Immature natural killer cell (primary cell): ENCODE results near the gene AIFM3. TPM values are rescaled to one million over a fixed set of nuclear protein-coding genes. Genes with fewer than 3 reads are reported as not detected.
"Not testable (repeated sequence)": the region's sequence is repeated elsewhere in the genome, so short reads cannot be mapped to it uniquely, and the experiment has no call there.

ENCODE experiments used
- DNase-seq, 3 donors: peaks; one replicate each; pipeline ENCODE4 v3.0.0; 2022; ENCODE audit warnings: mixed read lengths in 1 of 3
- H3K27ac Mint-ChIP-seq, 6 donors: one replicate each; pipeline ENCODE4 v1.8.0; 2020; ENCODE audit warnings: mixed read lengths in 6 of 6, mild to moderate bottlenecking in 5 of 6, inconsistent platforms in 4 of 6, moderate library complexity in 3 of 6
- H3K27me3 Mint-ChIP-seq, 3 donors: one replicate each; pipeline ENCODE4 v1.8.0; 2020 to 2021; ENCODE audit warnings: low read depth in 3 of 3, mild to moderate bottlenecking in 3 of 3, mixed read lengths in 3 of 3, moderate library complexity in 3 of 3, inconsistent platforms in 1 of 3
- H3K36me3 Mint-ChIP-seq, 3 donors: one replicate each; pipeline ENCODE4 v1.8.0; 2020; ENCODE audit warnings: mixed read lengths in 3 of 3, inconsistent platforms in 2 of 3, mild to moderate bottlenecking in 2 of 3
- H3K4me1 Mint-ChIP-seq, 2 donors: one replicate each; pipeline ENCODE4 v1.8.0; 2020; ENCODE audit warnings: inconsistent platforms in 2 of 2, mild to moderate bottlenecking in 2 of 2, mixed read lengths in 2 of 2, moderate library complexity in 1 of 2
- H3K4me3 Mint-ChIP-seq, 5 donors: one replicate each; pipeline ENCODE4 v1.8.0; 2020; ENCODE audit warnings: mild to moderate bottlenecking in 5 of 5, mixed read lengths in 5 of 5, inconsistent platforms in 3 of 5, moderate library complexity in 3 of 5
- H3K9me3 Mint-ChIP-seq, 6 donors: one replicate each; pipeline ENCODE4 v1.8.0; 2020; ENCODE audit warnings: mild to moderate bottlenecking in 6 of 6, mixed read lengths in 6 of 6, inconsistent platforms in 4 of 6, moderate library complexity in 3 of 6
- polyA plus RNA-seq, 3 donors: library from polyadenylated mRNA; unstranded; fragments of 300-500 nt; fragmentation: Illumina TruSeq; gene quantifications; one replicate each; pipeline ENCODE4 v1.2.3, GENCODE V29; 2021

Gene AIFM3
- polyA plus RNA-seq, 3 donors from 2014 or later = 0.30 to 1.4 TPM; not detected in 1

DNA sequence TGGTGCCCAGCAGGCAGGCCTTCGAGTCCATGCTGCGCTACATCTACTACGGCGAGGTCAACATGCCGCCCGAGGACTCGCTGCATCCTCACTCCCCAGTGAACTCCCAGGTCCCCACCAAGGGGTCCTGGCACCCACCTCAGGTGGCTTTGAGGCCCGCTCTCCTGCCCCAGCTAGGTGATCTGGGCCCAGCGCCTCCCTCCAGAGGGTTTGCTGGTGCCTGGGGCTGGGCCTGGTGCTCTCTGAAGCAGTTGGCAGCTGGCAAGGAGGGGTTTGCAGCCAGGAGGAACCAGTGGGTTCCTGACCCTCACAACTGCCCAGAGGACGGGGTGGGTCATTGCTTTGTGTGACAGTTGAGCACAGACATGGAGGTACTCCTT lies 29.0 kb downstream of the AIFM3 start:
- H3K9me3 Mint-ChIP-seq = no peaks in the 10 kb centered on the region
- no peak for DNase-seq
- H3K27ac Mint-ChIP-seq = no peak overlapping the region
- peaks cover 0 to 2% (median 2%) of the 10 kb centered on the region in 3 donors for H3K27me3 Mint-ChIP-seq
- no peaks in the 10 kb centered on the region for H3K36me3 Mint-ChIP-seq
- no peak overlapping the region for H3K4me3 Mint-ChIP-seq
- H3K4me1 Mint-ChIP-seq = peaks cover 8 to 10% of the 10 kb centered on the region in 2 donors

DNA sequence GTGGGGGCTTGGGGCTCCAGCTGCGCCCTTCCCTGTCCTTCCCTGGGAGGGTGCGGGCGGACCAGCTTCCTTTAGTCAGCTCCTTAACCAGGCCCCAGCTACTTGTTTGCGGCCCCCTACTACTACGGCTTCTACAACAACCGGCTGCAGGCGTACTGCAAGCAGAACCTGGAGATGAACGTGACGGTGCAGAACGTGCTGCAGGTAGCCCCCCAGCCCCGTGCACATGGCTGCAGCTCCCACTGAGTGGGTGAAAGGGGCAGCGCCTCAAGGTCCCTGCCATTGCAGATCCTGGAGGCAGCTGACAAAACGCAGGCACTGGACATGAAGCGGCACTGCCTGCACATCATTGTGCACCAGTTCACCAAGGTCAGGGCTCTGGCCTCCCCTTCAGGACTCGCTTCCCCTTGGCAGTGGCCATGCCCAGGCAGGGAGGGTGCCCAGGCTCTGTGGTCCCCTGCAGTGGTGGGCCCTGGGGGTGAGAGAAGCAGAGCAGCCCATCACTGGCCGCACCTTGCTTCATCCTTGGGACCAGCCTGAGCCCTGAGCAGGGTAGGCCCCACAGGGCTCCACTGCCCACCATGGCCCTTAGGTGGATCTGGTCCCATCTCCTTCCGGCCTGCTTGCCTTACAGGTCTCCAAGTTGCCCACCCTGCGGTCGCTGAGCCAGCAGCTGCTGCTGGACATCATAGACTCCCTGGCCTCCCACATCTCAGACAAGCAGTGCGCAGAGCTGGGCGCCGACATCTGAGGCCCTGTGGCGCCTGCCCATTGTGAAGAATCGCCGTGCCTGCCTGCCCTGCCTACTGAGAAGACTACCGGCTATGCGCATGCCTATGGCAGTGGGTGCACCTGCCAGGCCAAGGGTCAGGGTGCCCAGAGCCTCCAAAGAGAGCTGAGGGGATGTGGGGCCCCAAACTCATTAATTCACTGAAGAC lies 29.8 kb downstream of the AIFM3 start:
- H3K4me1 Mint-ChIP-seq = peaks cover 15 to 17% of the 10 kb centered on the region in 2 donors
- H3K9me3 Mint-ChIP-seq = no peaks in the 10 kb centered on the region
- H3K36me3 Mint-ChIP-seq = no peaks in the 10 kb centered on the region
- H3K27ac Mint-ChIP-seq = no peak overlapping the region
- H3K4me3 Mint-ChIP-seq = no peak overlapping the region
- peaks cover 7 to 9% (median 8%) of the 10 kb centered on the region in 3 donors for H3K27me3 Mint-ChIP-seq
- no peak for DNase-seq

DNA sequence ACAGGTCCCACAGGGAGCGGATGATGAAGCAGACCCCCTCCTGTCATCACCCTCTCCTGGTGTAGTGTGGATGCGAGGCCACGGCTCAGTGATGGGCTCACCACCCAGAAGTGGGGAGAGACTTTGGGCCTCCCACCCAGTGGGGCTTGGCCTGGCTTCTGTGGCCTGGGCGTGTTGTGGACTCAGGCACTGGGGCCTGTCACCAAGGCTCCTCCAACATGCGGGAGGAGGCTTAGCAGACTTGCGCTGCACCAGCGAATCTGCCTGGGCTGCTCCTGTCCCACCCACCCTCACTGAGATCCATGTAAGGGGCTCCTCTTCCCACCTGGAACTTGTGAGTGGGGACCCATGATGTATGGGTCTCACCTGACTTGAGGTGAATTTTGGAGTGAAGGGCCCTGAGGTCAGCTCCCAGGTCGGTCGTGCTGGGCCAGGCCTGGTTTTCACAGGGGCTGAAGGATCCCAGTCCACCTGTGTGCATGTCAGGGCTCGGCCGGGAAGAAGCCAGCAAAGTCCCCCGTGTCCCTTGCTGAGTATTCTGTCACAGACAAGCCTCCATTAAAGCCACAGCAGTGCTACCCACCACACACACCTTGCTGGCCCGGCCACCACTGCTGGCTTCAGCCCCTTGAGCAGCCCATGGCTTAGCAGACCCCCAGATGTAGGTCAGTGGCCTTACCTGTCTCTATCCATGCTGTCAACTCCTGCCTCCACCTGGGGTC lies 30.6 kb downstream of the AIFM3 start:
- Mint-ChIP-seq H3K4me3 (no peak overlapping the region), H3K27me3 (peaks cover 10 to 11% (median 11%) of the 10 kb centered on the region in 3 donors), H3K4me1 (peaks cover 18 to 24% of the 10 kb centered on the region in 2 donors), H3K36me3 (no peaks in the 10 kb centered on the region), H3K9me3 (no peaks in the 10 kb centered on the region), H3K27ac (no peak overlapping the region)
- no peak for DNase-seq

DNA sequence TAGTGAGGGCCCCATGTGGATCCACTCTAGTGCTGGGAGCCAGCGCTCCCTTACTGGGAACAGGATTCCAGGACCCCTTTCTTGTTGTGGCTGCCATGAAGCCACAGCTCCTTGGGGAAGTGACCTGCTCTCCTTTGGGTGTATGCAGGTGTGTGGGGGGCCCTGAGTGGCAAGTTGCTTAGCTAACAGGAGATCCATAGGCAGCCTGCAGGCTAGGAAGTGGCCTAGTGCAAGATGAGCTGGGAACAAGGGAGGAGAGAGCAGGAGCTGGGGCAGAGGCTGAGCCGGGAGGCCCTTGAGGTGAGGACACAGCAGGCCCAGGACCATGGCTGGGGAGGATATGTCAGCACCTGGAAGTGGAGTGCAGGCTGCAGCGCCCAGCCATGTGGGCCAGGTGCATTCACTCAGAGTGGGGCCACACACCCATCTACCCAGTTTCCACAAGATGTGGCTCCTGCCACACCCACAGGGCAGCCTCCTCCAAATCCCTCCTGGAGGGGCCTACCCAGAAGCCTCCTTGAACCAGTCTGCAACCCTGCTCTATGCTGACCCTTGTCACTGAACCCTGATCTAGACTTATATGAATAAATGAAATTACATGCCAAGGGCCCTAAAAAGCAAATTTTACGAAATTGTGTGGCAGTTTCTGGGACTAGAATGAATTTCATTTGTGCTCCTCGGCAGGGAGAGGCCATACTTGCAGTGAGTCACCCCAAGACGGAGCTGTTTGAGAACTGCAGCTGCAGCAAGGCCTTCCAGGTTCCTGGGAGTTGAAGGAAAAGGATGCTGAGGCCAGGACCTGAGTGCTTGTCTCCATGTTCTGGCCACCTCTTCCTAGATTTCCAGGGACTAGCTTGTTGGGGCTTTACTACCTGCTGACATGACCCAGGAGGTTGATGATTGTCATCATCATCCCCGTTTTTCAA lies 31.6 kb downstream of the AIFM3 start:
- Mint-ChIP-seq H3K4me3 (no peak overlapping the region), H3K36me3 (no peaks in the 10 kb centered on the region), H3K9me3 (no peaks in the 10 kb centered on the region), H3K27ac (peak overlapping the region in 3 of 6 donors; percentile 46 to 82 (median 49)), H3K27me3 (peaks cover 10 to 14% (median 11%) of the 10 kb centered on the region in 3 donors), H3K4me1 (peaks cover 27 to 34% of the 10 kb centered on the region in 2 donors)
- no peak for DNase-seq

DNA sequence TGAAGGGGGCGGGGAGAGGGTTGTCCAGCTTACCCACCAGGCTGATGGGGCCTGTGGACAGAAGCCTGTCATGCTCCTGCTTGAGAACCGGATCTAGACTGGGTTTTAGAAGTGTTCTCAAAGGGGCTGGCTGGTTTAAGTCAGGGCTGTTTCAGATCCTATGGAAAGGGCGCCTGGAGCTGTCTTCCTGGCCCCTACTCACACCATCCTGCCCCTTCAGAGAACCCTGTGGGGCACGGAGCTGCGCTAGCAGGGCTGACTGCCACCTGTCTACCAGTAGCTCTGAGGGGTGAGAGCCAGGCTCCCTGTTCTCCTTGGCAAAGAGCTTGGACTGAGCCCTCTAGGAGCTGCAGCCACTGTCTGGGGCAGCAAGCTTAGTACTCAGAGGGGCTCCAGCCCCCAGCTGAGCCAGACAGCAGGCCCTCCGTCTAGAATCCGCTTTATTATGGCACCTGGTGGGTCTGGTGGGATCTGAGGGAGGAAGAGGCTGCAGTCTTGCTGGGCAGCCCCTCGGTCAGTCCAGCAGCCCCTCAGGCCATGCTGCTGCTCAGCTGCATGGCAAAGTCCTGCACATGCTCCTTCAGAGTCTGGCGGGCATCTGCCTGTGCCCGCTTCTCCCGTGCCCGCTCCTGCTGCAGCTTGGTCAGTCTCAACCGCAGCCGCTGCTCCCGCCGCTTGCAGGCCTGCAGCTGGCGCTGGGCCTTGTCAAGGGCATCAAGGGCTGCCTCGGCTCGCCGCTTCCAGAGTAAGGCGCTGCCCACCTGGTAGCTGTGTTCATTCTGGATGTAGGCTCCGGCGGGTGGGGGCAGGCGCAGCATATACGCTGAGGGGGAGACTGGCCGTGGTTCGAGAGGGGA lies 32.5 kb downstream of the AIFM3 start:
- H3K36me3 Mint-ChIP-seq = no peaks in the 10 kb centered on the region
- peak overlapping the region in 1 of 5 donors; percentile 86 for H3K4me3 Mint-ChIP-seq
- H3K9me3 Mint-ChIP-seq = no peaks in the 10 kb centered on the region
- peaks cover 10 to 14% (median 11%) of the 10 kb centered on the region in 3 donors for H3K27me3 Mint-ChIP-seq
- peaks cover 28 to 35% of the 10 kb centered on the region in 2 donors for H3K4me1 Mint-ChIP-seq
- no peak for DNase-seq
- H3K27ac Mint-ChIP-seq = peak overlapping the region in 3 of 6 donors; percentile 46 to 100 (median 97)

DNA sequence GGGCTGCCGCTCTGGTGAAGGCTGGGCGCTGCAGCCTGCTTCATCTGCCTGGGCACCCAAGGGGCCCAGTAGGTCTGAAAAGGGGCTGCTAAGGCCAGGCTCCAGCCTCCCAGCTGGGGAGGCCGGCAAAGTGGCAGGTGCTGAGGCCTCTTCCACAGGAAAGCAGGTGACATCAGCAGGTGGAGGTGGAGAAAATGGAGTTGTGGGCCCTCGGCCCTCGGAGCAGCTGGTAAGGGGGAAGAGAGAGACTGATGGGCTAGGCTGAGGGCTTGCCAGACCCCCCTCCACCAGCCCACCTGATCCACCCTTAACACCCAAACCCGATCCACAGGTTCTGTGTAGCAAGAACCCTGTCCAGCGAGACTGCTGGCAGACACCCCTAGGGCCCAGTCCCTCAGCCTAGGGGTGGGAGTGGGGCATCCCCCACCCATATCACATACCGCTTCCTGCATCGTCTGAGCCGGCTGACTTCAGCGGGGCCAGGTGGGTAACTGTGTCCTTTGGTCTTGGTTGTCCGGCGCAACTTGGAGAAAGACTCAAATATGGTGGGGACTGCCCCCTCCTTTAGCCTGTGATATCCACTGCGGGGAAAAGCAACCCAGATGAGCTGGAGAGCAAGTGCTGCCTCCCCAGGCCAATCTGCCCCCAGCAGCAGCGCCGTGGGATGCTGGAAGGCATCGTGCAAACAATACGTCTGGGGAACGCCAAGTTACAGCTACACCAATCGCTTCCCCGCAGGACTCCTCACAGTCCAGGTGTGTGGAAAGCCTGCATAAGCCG lies 33.3 kb downstream of the AIFM3 start:
- H3K27me3 Mint-ChIP-seq = peaks cover 10 to 14% (median 11%) of the 10 kb centered on the region in 3 donors
- no peak for DNase-seq
- no peaks in the 10 kb centered on the region for H3K36me3 Mint-ChIP-seq
- peak overlapping the region; percentile 86 to 98 (median 95) for H3K4me3 Mint-ChIP-seq
- H3K4me1 Mint-ChIP-seq = peaks cover 28 to 35% of the 10 kb centered on the region in 2 donors
- H3K9me3 Mint-ChIP-seq = no peaks in the 10 kb centered on the region
- H3K27ac Mint-ChIP-seq = peak overlapping the region; percentile 97 to 100 (median 99)

DNA sequence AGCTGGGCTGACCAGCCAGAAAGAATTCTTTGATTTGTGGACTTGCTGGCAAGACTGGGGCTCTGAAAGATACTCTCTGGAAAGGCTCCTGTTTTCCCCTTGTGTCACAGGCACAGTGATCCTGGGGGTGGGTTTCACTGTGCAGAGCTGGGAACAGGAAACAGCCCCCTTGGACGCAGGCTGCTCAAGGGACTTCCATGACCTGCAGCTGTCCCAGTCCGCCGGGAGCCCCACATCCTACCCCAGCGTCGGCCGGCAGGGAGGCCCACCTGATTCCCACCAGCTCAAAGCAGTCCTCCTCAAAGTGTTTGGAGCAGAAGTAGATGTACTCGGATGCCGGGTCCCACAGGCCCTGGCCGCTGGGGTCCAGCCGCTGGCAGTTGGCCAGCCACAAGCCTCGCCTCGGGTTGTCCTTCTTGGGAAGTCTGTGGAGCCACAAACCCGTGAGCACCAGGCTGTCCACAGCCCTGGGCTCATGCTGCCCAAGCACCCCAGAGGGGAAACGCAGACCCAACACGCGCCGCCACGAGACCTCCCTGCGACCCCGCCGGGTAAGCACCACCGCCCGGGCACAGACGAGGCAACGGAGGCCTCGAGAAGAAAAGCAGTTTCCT lies 34.0 kb downstream of the AIFM3 start:
- no peaks in the 10 kb centered on the region for H3K9me3 Mint-ChIP-seq
- H3K4me3 Mint-ChIP-seq = peak overlapping the region; percentile 86 to 98 (median 95)
- H3K27me3 Mint-ChIP-seq = peaks cover 10 to 14% (median 11%) of the 10 kb centered on the region in 3 donors
- peaks cover 28 to 35% of the 10 kb centered on the region in 2 donors for H3K4me1 Mint-ChIP-seq
- DNase-seq = no peak
- H3K36me3 Mint-ChIP-seq = no peaks in the 10 kb centered on the region
- peak overlapping the region; percentile 97 to 100 (median 99) for H3K27ac Mint-ChIP-seq

DNA sequence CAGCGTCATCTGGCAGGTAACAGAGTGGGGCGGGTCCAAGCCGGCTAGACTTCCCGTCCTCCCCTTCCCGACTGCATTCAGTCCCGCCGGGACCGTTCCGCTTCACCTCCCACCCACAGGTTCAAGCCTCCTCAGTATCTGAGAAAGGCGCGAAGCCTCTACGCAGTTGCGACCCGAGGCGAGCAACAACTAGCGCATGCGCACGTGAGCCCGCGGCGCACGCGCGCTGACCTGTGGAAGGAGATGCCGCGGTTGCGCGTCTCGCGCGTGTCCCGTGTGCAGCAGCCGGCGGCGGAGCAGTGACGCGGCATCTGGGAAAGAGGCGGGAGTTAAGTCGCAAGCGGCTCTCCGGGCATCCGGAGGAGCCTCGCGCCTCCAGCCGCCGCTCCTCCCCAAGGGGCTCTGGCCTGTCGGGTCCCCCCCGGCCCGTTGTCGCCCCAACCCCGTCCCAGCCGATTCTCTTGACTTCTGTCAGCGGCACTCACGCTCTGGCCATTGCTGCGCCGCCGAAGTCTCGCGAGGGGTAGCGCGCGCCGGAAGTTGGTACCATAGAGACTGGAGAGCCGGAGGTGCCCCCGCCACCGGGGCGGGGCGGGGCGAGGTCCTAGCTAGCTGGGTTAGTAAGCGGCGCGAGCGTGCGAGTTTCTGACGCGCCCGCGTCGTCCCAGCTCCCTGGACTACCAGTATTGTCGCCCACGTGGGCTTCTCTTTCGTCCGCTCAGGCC lies 34.7 kb downstream of the AIFM3 start, which contains the start of gene THAP7:
Gene THAP7, minus strand, starts transcription at position 518 of the 725 bp plus-strand sequence. Its CDS starts 207 bp downstream, at position 311.
- Mint-ChIP-seq H3K27me3 (peaks cover 10 to 16% (median 11%) of the 10 kb centered on the region in 3 donors), H3K4me3 (peak within 1 kb of the TSS; percentile 86 to 98 (median 95)), H3K36me3 (no peaks in the 10 kb centered on the region), H3K4me1 (peaks cover 28 to 35% of the 10 kb centered on the region in 2 donors), H3K9me3 (no peaks in the 10 kb centered on the region), H3K27ac (peak within 1 kb of the TSS; percentile 97 to 100 (median 99))
- DNase-seq = peak; percentile 97 to 98 (median 98)

DNA sequence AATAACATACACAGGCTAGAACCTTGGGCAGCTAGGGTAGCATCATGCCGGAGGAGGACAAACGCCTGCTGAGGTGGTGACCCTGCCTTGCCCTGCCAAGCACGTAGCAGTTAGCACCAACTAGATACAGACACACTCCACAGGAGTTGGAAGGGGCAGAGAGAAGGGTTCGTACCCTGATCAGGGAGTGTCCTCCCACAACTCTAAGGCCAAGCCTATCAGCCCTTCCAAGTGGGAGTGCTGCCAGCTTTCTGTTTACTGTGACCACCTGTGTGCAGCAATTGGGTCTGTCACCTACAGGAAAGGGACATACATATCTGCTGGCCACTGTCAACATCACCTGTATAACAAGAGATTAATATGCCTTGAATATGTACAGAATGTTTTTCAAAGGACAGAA lies 36.7 kb downstream of the AIFM3 start:
- H3K4me1 Mint-ChIP-seq = peaks cover 28 to 35% of the 10 kb centered on the region in 2 donors
- peak overlapping the region in 5 of 6 donors; percentile 97 to 100 (median 99) for H3K27ac Mint-ChIP-seq
- peaks cover 9 to 16% (median 10%) of the 10 kb centered on the region in 3 donors for H3K27me3 Mint-ChIP-seq
- H3K4me3 Mint-ChIP-seq = peak overlapping the region in 3 of 5 donors; percentile 86 to 95 (median 90)
- H3K9me3 Mint-ChIP-seq = no peaks in the 10 kb centered on the region
- peaks cover 0 to 4% (median under 1%) of the 10 kb centered on the region in 3 donors for H3K36me3 Mint-ChIP-seq
- DNase-seq = no peak

DNA sequence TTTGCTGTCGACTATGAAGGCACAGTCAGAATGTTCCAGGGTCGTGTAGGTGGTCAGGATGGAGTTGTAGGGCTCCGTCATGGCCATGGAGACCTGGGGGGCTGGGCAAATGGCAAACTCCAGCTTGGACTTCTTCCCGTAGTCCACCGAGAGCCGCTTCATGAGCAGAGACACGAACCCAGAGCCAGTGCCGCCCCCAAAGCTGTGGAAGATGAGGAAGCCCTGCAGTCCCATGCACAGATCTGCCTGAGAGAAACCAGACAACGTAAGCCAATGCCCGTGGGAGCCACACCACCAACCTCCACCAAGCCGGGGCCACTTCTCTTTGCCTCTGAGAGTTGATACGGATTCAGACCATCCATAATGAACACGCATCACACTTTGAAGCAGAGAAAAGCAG lies 42.2 kb downstream of the AIFM3 start:
- H3K27me3 Mint-ChIP-seq, H3K4me3 Mint-ChIP-seq, H3K27ac Mint-ChIP-seq: not testable (repeated sequence)

More for the DNA sequence above, 42.2 kb downstream of the AIFM3 start:
- not testable (repeated sequence) for H3K9me3 Mint-ChIP-seq, H3K36me3 Mint-ChIP-seq, DNase-seq
- peaks cover 8 to 14% of the 10 kb centered on the region in 2 donors for H3K4me1 Mint-ChIP-seq
